Right forelimb (tissue), 1 donor: Measurements from ENCODE around the gene ARL4A.
"Not testable (repeated sequence)": the region's sequence is repeated elsewhere in the genome, so short reads cannot be mapped to it uniquely, and the experiment has no call there.

Source experiments
- DNase-seq: peaks from one replicate; pipeline ENCODE4 v3.0.0-alpha.2; 2018

Gene ARL4A

DNA sequence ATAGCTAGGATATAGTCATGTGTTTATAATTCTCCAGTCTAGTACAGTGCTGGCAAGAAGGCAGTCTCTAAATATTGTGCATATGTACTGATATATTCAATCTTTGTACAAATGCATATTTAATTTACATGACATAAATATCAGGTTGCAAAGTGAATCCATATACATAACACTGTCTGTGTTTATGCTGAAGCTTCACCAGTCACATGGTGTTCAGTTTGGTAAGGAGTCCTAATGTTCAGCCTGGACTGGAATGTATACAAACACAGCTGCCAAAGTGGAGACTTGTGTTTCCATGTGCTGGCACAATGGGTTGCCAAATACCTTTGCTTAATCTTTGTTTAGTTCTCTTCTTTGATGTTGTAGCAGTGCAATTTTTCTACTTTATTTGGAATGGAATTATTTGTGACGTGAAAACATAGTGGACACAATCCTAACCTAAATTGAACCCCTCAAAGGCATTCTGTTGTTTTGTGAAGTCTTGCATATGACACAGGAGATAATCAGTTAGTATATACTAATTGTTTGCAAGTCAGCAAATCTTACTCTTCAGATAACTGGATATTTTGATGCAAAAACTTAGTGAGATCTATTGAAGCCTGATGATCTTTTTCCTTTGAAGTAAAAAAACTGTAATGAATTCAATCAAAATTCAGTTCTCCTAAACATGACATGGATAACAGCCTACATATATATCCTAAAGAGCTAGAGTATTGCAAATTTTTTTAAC lies 17.3 kb upstream of the ARL4A start:
- no peak for DNase-seq

DNA sequence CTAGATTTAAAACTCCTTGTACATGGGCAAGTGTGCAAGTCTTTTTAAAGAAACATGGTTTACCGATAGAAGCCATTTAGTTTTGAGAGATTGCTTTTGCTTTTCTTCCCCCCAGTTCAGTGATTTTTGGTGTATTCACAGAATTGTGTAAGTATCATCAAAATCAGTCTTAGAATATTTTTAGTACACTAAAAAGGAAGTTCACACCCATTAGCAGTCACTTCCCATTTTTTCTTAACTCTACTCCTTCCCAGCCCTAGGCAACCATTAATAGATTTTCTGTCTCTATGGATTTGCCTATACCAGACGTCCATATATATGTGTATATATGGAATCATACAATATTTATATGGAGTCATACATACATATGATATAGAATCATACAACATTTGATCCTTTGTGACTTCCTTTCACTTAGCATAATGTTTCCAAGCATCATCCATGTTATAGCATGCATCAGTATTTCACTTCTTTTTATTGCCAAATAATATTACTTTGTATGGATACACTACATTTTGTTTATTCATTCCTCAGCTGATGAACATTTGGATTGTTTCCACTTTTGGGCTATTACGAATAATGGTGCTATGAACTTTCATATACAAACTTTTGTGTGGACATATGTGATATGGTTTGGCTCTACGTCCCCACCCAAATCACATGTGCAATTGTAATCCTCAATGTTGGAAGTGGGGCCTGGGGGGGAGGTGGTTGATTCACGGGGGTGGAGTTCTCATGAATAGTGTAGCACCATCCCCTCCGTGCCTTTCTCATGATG lies 16.5 kb upstream of the ARL4A start:
- DNase-seq = no peak

DNA sequence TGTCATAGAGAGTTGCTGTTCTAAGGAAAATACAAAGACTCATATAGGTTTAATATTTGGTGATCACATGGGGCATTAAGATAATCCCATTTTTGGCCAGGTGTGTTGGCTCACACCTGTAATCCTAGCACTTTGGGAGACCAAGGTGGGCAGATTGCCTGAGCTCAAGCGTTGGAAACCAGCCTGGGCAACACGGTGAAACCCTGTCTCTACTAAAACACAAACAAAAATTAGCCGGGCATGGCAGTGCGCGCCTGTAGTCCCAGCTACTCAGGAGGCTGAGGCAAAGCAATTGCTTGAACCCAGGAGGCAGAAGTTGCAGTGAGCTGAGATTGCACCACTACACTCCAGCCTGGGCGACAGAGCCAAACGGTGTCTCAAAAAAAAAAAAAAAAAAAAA lies 14.0 kb upstream of the ARL4A start:
- not testable (repeated sequence) for DNase-seq

DNA sequence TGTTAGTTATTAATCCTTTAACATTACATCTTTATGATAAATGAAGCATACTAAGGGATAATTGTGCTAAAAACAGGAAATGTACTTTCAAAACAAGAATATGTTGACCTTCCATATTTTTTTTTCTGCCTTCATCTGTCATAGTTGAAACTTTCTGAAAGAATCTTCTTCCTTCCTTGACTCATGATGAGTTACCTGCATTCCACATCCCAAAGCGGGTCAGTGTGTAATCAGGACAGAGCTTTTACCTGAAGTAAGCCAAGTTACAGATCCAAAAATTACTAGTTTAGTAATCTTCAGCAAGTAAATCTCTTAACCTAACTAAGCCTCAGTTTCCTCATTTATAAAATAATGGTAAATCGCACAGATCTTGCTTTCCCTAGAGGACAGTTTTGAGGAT lies 13.4 kb upstream of the ARL4A start:
- no peak for DNase-seq

DNA sequence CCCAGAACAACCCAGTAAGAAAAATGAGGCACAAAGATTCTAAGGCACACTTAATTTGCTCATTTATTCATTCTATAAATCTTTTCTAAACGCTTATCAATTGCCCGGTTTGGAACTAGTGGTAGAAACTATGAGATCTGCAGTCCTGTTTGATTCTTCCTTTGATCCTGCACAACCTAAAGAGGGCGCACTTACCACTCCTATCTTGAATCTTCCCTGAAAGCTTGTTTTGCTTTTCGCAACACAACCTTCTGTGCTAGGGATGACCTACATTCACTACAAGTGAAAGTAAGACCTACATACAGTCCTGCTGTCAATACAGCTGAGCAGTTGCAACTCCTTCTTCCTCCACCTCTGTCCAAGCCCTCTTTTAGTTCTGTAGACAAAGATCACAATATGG lies 12.6 kb upstream of the ARL4A start:
- no peak for DNase-seq

DNA sequence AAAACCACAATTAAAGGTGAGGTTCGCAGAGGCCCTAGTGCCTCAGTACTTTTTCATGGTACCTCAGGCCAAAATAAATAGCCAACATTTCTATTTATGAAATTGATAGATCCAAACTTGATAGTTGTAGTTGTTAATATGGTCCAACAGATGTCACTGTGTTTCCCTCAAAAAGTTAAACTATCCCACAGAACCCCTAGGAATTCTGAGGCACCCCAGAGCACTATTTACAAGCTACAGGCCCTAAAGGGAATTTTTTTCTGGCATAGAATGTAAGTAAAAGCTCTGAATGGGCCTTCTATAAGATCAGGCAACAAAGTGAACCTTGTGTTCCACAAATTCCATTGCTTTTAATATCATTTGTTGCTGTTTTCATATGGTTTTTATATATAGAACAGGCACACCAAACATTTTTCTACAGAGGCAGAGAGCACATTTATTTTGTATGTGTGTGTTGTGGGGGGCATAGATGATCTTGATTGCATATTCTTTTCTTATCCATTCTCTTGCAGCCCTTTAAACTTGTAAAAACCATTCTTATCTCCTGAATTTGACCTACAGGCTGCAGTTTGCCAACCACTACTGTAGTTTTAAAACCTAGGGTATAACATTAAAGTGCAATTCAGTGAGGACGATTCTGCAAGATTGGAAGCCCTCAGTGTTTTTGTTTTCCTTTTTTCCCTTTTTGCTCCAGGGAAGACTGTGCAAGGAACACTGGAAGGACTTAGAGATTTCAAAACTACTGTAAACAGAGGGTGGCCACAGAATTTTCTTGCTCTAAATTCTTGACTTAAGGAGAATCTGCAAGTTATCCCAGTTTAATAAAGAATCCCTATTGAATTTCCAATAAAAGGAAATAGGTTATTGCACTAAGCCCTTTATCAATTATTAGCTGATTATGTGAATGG lies 3.5 kb upstream of the ARL4A start:
- DNase-seq = no peak

DNA sequence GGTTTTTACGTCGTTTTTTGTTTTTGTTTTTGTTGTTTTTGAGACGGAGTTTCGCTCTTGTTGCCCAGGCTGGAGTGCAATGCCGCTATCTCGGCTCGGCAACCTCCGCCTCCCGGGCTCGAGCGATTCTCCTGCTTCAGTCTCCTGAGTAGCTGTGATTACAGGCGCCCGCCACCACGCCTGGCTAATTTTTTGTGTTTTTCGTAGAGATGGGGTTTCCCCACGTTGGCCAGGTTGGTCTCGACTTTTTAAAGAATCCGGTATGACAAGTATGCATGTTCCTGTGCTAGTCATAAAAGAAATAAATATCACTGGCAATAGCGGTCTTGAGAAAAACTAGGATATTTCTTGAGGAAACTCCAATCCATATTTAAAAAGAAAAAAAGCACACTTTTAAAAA lies 2.7 kb upstream of the ARL4A start:
- no peak for DNase-seq

DNA sequence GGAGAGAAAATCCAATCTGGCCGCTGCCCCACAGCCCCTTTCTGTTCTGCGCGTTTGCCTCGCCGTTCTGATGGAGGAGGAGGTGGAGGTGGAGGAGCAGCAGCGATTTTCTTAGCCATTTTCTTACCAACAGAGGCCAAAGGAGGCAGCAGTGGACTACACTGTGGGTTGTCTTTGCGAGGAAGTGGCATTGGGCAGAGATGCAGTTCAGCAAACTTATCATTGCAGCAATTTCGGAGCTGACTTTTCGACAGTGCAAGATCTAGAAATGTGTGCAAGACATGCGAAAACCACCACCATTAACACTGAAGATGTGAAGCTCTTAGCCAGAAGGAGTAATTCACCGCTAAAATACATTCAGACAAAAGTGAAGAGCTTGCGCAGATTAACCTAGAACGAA lies 1.9 kb upstream of the ARL4A start:
- no peak for DNase-seq

DNA sequence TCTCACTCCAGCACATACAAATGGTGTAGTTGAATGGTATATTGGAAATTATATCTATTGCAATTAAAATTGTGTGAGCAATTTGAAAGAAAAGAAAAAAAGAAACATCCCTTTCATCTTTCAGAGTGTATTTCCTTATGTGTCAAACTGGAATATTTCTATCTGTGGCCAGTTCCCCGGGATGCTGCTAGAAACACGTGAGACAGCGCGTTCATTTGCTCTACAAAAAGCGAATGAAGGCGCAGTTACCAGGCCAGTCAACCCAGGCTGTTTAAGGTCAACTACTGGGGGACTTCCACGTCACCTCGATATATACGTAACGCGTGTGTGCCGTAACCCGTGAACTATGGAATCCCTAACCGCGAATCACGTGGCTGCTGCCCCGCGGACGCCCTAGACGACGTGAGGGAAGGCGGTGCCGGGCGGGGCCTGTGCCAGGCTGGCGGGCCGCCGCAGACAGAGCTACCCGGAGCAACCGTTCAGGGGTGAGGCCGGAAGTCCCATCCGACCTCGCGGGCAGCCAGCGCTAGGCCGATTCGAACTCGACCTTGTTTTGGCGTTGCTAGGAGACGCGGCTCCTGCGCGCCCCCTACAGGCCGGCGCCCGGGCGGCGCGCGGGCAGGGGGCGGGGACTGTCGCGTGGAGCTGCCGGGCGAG lies 1.1 kb upstream of the ARL4A start:
- DNase-seq = peak; percentile 96

DNA sequence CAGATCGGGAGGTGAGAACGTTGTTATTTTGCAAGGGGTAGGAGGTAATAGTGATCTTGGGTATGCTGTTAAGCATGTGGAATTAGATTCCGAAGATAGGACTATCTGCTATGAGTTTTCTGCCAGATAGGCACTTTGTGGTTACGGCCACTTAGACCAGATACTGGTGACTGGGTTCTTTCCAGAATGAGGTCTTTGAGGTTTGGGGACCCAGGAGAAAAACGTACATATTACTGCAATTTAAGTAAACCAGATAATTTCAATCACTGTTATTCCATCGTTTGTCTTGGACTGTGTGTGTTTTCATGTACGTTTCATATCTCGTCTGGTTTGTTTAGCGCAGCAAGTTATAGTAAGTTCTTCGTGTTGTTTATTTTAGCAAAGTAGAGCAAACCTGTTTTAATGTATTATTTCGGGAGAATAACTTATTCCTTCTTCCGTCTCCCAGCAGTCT lies 312 bp downstream of the ARL4A start:
- no peak for DNase-seq

DNA sequence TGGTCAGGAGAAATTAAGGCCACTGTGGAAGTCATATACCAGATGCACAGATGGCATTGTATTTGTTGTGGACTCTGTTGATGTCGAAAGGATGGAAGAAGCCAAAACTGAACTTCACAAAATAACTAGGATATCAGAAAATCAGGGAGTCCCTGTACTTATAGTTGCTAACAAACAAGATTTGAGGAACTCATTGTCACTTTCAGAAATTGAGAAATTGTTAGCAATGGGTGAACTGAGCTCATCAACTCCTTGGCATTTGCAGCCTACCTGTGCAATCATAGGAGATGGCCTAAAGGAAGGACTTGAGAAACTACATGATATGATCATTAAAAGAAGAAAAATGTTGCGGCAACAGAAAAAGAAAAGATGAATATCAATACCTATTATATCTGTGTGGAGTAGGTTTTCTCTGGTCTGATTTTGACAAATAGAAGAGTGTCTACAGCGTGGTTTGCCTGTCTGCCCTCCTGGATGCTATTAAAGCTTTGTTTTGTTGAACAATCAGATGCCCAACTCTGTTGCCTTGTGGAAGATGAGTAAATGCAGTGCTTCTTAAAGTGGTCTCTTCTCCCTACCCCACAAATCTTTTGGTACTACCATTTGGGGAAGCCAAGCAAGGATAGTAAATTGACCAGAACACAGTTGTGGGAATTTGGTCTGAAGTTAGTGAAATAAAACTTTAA lies 1.2 kb downstream of the ARL4A start:
- DNase-seq = not testable (repeated sequence)

DNA sequence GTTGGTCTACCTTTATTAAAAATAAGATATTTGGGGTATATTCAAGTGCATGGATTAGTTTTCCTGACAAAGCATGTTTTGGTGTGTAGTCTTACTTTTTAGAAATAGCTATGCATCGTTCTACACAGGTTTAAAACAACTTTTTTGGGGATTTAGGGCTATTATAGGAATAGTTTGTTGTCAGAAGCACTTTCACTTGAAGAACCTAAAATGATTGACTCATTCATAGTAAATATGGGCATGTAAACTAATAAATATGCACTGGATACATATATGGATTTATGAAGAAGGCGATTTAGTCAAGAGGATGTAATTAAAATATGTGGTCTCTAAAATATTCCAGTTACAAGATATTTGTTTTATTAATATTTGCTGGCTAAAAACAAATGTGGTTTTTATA lies 2.0 kb downstream of the ARL4A start:
- no peak for DNase-seq

DNA sequence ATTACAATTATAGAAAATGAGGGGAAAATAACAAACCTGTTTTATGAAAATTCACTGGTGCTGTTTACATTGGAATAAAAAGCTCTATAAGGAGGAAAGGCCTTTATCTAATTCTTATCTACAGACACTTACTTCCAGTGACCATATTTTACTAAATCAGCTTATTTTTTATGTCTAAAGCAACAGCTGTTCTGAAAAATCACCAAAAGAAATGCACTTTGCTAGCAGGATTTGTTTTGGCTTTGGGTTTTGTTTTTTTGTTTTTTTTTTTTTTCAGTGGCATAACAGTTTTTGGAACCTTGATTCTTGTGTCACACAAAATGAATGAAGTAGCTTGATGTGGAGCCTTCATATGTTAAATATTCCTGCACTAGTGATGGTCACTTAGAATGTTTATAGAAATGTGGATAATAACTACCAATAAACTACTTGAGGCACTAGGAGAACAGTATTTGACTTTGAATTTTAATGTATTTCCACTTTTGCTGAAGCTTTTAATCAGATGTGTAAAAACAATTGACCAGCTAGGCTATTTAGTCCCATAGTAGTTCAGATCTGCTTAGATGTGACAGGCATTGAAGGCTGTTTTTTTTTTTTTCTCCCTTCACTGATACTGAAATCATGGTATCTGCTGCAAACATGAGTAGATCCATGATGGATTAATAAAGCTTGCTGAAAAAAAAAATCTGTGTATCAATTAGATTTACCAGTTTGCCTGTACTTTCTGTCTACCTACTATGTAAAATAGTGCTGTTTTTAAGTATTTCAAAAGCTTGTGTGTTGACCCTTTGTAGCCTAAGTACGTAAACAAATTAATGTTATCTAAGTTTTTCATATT lies 2.8 kb downstream of the ARL4A start:
- DNase-seq = no peak

DNA sequence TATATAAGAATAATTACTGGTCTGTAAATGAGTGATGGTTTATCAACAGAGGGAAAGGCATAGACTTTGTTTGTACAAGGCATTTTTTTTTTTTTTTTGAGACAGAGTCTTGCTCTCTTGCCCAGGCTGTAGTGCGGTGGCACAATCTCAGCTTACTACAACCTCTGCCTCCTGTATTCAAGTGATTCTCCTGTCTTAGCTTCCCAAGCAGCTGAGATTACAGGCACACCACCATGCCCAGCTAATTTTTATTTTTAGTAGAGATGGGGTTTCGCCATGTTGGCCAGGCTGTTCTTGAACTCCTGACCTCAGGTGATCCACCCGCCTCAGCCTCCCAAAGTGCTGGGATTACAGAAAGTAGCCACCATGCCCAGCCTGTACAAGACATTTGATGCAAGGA lies 4.0 kb downstream of the ARL4A start:
- not testable (repeated sequence) for DNase-seq

DNA sequence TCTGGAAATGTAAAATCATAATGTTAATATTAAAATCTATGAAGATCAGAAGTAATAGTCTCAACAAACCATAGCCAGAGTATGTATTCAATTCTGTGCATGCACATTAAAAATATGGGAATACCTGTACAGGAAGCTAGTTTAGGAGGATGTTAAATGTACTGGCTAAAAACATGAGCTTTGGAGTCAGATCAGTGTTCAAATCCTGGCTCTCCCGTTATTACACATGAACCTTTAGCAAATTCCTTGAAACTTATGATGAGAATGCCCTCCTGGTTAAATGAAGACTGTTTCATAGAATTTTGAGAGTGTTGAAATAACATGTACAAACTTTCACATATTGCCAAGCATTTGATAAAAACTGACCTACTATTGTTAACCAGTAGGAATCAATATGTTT lies 4.6 kb downstream of the ARL4A start:
- DNase-seq = no peak

DNA sequence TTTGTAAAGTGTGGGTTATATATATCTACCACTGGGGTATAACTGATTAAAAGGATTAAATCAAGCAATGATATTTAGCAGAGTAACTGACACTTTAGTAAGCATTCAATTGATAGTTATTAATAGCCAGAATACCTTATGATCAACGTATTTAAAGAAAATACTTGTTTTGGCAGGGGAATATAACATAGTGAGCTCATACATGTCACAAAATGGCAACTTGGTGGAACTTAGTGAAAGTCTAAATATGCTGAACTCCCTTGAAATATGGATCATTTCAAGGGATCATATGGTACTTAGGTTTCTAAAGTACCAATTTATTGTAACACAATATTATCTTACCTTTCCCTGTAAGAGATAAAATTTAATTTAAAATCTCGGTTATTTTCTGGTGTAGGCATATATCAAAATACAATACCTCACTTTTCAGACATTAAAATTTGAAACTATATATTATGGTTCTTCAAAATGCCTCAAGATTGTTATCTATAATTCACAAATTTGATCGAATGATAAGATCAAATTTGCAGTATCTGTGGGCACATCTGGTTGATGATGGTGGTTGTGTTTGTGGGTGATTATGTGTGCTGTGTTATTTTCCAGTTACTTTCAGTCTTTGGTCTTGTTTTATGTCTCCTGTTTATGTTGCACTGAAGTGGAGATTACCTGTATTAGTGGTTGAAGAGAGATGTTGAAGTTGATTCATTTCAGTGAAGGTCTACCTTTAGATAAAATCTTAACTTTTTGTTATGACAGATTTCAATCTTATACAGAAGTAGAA lies 5.2 kb downstream of the ARL4A start:
- no peak for DNase-seq

DNA sequence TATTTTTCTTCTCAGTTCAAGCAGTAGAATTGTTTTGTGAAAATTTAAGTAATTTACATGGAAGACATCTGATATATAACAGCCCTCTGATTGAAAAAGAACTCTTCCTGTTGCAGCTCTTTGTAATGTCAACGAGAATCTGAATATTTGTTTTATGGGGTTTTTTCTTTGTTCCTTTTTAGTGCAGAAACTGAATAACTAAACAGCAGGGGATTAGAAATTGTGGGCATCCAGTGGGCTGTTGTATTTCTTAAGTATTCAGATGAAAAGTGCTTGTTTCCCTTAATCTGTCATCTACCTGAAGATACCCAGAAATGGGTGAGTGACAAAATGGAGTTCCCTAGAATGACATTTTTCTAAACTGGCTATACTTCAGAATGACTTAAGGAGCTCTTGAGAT lies 7.4 kb downstream of the ARL4A start:
- no peak for DNase-seq

DNA sequence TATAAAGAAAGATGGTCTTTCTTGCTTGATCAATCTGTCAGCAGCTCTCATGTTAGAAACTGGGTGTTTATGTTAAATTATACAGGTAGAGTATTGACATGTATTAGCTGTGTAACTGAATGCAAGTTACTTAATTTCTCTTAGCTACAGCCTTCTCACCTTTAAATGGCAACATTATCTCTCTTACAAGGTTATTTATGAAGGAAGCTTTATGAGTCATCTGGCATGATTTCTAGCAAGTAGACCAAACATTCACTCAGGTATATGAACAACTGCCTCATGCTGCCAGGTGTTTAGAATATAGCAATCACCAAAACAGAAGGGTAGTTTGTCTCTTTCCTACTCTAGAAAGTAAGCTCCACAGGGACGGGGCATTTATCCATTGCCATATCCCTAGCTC lies 8.5 kb downstream of the ARL4A start:
- DNase-seq = no peak

DNA sequence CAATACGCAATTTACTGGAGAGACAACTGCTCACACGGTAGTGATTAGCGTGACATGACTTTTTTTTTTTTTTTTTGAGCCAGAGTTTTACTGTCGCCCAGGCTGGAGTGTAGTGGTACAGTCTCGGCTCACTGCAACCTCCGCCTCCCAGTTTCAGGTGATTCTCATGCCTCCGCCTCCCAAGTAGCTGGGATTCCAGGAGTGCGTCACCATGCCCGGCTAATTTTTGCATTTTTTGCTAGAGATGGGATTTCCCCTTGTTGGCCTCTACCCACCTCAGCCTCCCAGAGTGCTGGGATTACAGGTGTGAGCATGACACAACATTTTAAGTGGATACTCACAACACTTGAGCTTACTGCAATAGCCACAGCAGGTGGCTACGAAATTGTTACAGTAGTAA lies 11.9 kb downstream of the ARL4A start:
- no peak for DNase-seq

DNA sequence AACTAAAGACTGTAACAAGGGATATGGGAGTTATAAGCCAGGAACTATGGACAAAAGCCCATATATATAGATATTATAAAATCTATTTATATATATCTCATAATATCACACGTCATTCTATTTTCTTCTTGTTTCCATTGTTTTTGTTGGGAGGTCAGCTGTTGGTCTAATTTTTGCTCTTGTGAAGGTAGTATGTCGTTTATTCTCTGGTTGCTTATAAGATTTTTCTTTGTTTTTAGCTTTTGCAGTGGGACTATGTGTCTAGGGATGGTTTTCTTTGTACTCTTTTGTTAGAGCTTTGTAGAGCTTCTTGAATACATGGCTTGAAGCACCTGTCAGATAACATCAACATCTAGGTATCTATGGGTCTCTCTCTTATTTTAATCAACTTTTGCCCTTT lies 14.0 kb downstream of the ARL4A start:
- DNase-seq = no peak

DNA sequence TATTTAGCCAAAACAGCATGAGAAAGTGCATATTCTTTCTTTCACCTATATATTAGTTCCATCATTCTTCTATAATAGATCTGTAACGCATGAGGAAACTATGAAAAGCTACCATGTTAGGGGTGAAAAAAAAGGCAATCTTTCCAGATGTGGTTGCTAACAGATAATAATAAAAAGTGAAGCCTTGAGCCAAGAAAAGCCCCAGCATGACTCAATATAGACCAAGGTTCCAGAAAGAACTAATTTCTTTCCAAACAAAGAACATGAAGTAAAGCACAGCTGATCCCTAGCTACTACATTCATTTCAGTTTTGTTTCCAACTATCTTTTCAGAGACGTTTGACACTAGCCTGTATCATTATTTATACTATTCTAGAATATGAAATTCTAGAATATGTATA lies 16.4 kb downstream of the ARL4A start:
- no peak for DNase-seq
